Measurements from ENCODE around the gene RGS12. TPM values are rescaled to one million over a fixed set of nuclear protein-coding genes. Genes with fewer than 3 reads are reported as not detected.

RGS12 gene
- total and polyA plus RNA-seq, 2 experiments from 2014 or later: 9.3 to 13.2 TPM

DNA sequence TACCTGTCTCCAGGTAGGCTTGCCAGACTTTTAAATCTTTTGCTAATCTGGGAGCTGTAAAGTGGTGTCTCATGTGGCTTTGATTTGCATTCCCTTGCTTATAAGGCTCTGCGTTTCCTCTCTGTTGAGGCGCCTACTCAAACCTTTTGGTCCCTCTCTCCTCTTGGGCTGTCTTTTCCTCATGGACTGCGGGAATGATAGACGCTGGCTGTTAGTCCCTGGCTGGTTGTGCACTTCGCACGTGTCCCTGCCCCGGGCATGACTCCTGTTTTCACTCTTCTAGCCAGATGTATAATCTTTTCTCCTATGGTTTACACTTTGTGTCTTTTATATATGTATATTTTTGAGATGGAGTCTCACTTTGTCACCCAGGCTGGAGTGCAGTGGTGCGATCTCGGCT is 39.7 kb downstream of the RGS12 start:
- H3K27ac ChIP-seq: no peak overlapping the region
- no peaks in the 10 kb centered on the region for H3K36me3 ChIP-seq (ENCODE audit: low read depth)
- no peaks in the 10 kb centered on the region for H3K9me2 ChIP-seq (ENCODE audit: insufficient read depth)
- no peaks in the 10 kb centered on the region for H3K4me1 ChIP-seq (ENCODE audit: insufficient read depth)
- H3K9ac ChIP-seq: no peak overlapping the region
- H3F3A ChIP-seq (ENCODE audit: insufficient read depth): no peaks in the 10 kb centered on the region
- DNase-seq: no peak
- no peaks in the 10 kb centered on the region for H3K9me3 ChIP-seq (ENCODE audit: low read depth)
- H3K4me2 ChIP-seq (ENCODE audit: unreplicated experiment): no peak overlapping the region
- H3K4me3 ChIP-seq: no peak overlapping the region
- TF ChIP-seq EZH2 (IDR thresholded peaks at IDR 0.05; ENCODE audit: insufficient read depth, poor library complexity, severe bottlenecking) (no peak), EZH2phosphoT487 (IDR thresholded peaks at IDR 0.05; ENCODE audit: insufficient read depth, low read depth) (no peak)
- no peaks in the 10 kb centered on the region for H3K79me2 ChIP-seq (ENCODE audit: insufficient read depth)
- no peak overlapping the region for H2AFZ ChIP-seq
- H3K27me3 ChIP-seq (replicated peaks; ENCODE audit: insufficient read depth): no peaks in the 10 kb centered on the region
- in situ Hi-C loops (cut with MboI): no loop called here
- 82 to 86% methylated on average over 9 of the region's 9 CpGs for WGBS, 2 experiments (ENCODE audit: low coverage in 1 of 2, low lambda C conversion rate in 2 of 2, missing lambda C conversion rate in 2 of 2)
- H4K20me1 ChIP-seq (ENCODE audit: insufficient read depth): no peaks in the 10 kb centered on the region

- Histone ChIP-seq H3F3A (ENCODE audit: insufficient read depth) (no peaks in the 10 kb centered on the region), H3K9me3 (ENCODE audit: low read depth) (no peaks in the 10 kb centered on the region), H3K4me3 (no peak overlapping the region), H3K27me3 (replicated peaks; ENCODE audit: insufficient read depth) (no peaks in the 10 kb centered on the region), H3K27ac (no peak overlapping the region), H3K79me2 (ENCODE audit: insufficient read depth) (no peaks in the 10 kb centered on the region), H2AFZ (no peak overlapping the region), H3K4me2 (ENCODE audit: unreplicated experiment) (no peak overlapping the region), H3K36me3 (ENCODE audit: low read depth) (no peaks in the 10 kb centered on the region), H4K20me1 (ENCODE audit: insufficient read depth) (no peaks in the 10 kb centered on the region), H3K9ac (no peak overlapping the region), H3K9me2 (ENCODE audit: insufficient read depth) (no peaks in the 10 kb centered on the region), H3K4me1 (ENCODE audit: insufficient read depth) (no peaks in the 10 kb centered on the region)
- in situ Hi-C loops (cut with MboI): no loop called here
- TF ChIP-seq EZH2phosphoT487 (IDR thresholded peaks at IDR 0.05; ENCODE audit: insufficient read depth, low read depth): no peak
- no peak for TF ChIP-seq EZH2 (IDR thresholded peaks at IDR 0.05; ENCODE audit: insufficient read depth, poor library complexity, severe bottlenecking)
- no peak for DNase-seq
- WGBS, 2 experiments (ENCODE audit: low coverage in 1 of 2, low lambda C conversion rate in 2 of 2, missing lambda C conversion rate in 2 of 2): 91 to 98% methylated on average over 3 of the region's 3 CpGs
Observed at GRCh38 chr4:3334316-3334715, 41.5 kb downstream of the RGS12 start.

- Histone ChIP-seq H3F3A (ENCODE audit: insufficient read depth) (no peaks in the 10 kb centered on the region), H3K27me3 (replicated peaks; ENCODE audit: insufficient read depth) (no peaks in the 10 kb centered on the region), H3K36me3 (ENCODE audit: low read depth) (no peaks in the 10 kb centered on the region), H2AFZ (no peak overlapping the region), H4K20me1 (ENCODE audit: insufficient read depth) (no peaks in the 10 kb centered on the region), H3K9ac (no peak overlapping the region), H3K9me2 (ENCODE audit: insufficient read depth) (no peaks in the 10 kb centered on the region), H3K27ac (no peak overlapping the region), H3K4me3 (no peak overlapping the region), H3K4me1 (ENCODE audit: insufficient read depth) (no peaks in the 10 kb centered on the region), H3K4me2 (ENCODE audit: unreplicated experiment) (no peak overlapping the region), H3K79me2 (ENCODE audit: insufficient read depth) (no peaks in the 10 kb centered on the region), H3K9me3 (ENCODE audit: low read depth) (no peaks in the 10 kb centered on the region)
- no peak for DNase-seq
- TF ChIP-seq EZH2phosphoT487 (IDR thresholded peaks at IDR 0.05; ENCODE audit: insufficient read depth, low read depth) (no peak), EZH2 (IDR thresholded peaks at IDR 0.05; ENCODE audit: insufficient read depth, poor library complexity, severe bottlenecking) (no peak)
- in situ Hi-C loops (cut with MboI): no loop called here
- 83 to 86% methylated on average over 10 of the region's 10 CpGs for WGBS, 2 experiments (ENCODE audit: low coverage in 1 of 2, low lambda C conversion rate in 2 of 2, missing lambda C conversion rate in 2 of 2)
Observed at GRCh38 chr4:3335385-3335784, 42.6 kb downstream of the RGS12 start.

- in situ Hi-C loops (cut with MboI): no loop called here
- Histone ChIP-seq H3K9ac (no peak overlapping the region), H3K4me3 (no peak overlapping the region), H3K9me3 (ENCODE audit: low read depth) (no peaks in the 10 kb centered on the region), H3K4me2 (ENCODE audit: unreplicated experiment) (no peak overlapping the region), H3K9me2 (ENCODE audit: insufficient read depth) (no peaks in the 10 kb centered on the region), H3K4me1 (ENCODE audit: insufficient read depth) (no peaks in the 10 kb centered on the region), H3F3A (ENCODE audit: insufficient read depth) (no peaks in the 10 kb centered on the region), H3K27me3 (replicated peaks; ENCODE audit: insufficient read depth) (no peaks in the 10 kb centered on the region), H3K79me2 (ENCODE audit: insufficient read depth) (no peaks in the 10 kb centered on the region), H3K36me3 (ENCODE audit: low read depth) (no peaks in the 10 kb centered on the region), H3K27ac (no peak overlapping the region), H2AFZ (no peak overlapping the region), H4K20me1 (ENCODE audit: insufficient read depth) (no peaks in the 10 kb centered on the region)
- DNase-seq: no peak
- 95 to 97% methylated on average over 7 of the region's 7 CpGs for WGBS, 2 experiments (ENCODE audit: low coverage in 1 of 2, low lambda C conversion rate in 2 of 2, missing lambda C conversion rate in 2 of 2)
- TF ChIP-seq EZH2phosphoT487 (IDR thresholded peaks at IDR 0.05; ENCODE audit: insufficient read depth, low read depth): no peak
- no peak for TF ChIP-seq EZH2 (IDR thresholded peaks at IDR 0.05; ENCODE audit: insufficient read depth, poor library complexity, severe bottlenecking)
Observed at GRCh38 chr4:3335982-3336381, 43.2 kb downstream of the RGS12 start.

Data from GM23248 (cell line).